TTC549 (cell line): ENCODE data around the gene PYCARD.
"Not testable (repeated sequence)": the region's sequence is repeated elsewhere in the genome, so short reads cannot be mapped to it uniquely, and the experiment has no call there.

Experiments
- FAIRE-seq: peaks from 2 replicates; lab custom pipeline; 2012; peaks lifted over from hg19 to GRCh38; lab: Jason Lieb, UNC

The PYCARD gene

DNA sequence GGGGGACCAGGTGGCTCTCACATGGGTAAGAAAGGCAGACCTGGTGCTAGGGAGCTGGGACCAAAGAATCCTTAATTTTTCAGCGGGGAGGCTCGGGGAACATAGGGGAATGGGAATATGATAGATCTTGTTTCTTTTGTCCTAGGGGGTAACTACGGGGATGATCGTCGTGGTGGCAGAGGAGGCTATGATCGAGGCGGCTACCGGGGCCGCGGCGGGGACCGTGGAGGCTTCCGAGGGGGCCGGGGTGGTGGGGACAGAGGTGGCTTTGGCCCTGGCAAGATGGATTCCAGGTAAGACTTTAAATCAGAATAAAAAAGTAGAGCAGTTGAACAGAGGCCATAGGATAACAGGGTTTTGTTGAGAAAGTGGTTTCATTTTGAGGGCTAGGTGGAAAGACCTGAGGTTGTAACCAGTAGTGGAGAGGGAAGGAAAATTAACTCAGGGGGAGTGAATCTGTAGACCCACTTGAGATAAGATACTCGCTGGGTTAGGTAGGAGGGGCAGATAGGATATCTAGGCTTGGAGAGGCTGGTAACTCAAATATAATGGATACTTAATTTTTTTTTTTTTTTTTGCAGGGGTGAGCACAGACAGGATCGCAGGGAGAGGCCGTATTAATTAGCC is 11.6 kb downstream of the PYCARD start:
- FAIRE-seq, result no peak

DNA sequence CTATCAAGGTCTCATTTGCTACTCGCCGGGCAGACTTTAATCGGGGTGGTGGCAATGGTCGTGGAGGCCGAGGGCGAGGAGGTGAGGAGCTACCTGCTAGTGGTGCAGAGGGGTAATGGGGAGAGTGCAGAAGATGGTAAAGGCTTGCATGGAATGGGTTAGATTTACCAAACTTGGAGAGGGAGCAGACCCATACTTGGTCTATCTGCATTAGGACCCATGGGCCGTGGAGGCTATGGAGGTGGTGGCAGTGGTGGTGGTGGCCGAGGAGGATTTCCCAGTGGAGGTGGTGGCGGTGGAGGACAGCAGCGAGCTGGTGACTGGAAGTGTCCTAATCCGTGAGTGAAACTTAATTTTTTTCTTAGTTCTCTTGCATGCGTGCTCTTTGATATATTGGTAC is 12.5 kb downstream of the PYCARD start:
- no peak for FAIRE-seq

DNA sequence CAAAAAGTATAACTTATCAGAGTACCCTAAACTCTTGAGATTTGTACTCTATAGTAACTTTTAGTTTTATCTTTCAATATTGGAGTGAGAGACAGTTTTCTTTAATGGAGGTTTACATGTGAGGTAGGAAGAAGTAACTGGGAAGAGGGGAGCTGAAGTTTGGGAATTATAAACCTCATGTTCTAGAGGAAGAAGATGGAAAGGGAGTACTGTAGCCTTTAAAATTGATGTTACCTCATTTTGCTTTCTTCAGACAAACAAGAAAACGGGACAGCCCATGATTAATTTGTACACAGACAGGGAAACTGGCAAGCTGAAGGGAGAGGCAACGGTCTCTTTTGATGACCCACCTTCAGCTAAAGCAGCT is 13.2 kb downstream of the PYCARD start:
- FAIRE-seq, result no peak

DNA sequence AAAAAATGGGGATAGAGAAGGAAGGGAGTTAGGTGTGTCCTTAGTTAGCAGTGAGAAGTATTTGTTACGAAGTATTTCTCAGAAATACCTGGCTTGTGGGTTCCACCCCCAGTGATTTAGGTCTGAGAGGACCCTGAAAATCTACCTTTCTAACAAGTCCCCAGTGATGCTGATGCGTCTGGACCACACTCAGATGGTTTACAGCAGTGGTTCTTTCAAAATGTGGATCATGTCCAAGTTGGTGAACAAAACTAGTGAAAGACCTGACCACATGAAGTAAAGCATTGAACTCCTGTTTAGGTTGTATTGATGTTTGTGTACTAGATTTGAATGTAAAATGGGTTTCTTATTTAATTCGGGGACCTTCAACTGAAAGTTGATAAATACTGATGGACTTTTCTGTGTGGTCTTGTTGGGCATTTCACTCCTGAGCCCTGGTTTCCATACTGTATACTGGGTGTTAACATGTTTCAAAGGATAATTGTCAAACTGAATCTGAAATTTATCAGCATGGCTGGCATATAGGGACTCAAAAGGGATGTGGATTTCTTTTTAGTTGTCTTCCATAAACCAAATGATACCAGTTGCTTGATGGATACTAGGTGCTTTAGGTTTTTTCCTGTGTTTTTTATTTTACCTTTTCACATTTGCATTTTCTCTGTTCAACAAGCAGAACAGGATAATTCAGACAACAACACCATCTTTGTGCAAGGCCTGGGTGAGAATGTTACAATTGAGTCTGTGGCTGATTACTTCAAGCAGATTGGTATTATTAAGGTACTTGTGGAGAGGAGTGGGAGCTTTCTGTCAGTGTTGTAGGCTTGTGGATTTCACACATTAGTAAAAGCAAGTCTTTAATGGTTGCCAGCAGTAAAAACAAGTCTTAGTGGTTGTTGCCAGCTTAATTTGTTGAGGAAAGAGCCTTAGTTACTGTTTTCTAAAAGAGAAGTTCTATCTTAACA is 13.8 kb downstream of the PYCARD start:
- FAIRE-seq, result no peak

DNA sequence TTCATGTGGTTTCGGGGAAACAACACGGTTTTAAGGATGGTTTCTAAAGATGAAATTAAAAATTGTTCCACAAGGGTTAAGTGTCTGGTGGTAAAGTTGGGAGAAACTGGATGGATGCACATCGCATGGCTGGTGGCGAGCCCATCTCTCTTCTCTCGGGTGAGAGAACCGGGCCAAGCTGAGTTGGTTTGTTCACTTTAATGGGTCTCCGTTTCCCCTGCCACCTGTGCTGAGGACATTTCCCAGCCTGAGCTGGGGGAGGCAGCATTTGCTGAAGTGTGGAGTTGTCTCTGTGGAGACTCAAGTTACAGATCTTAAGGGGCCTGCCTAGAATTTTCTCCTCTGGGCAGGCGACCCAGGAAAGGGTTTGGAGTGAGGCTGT is 14.8 kb downstream of the PYCARD start:
- no peak for FAIRE-seq

DNA sequence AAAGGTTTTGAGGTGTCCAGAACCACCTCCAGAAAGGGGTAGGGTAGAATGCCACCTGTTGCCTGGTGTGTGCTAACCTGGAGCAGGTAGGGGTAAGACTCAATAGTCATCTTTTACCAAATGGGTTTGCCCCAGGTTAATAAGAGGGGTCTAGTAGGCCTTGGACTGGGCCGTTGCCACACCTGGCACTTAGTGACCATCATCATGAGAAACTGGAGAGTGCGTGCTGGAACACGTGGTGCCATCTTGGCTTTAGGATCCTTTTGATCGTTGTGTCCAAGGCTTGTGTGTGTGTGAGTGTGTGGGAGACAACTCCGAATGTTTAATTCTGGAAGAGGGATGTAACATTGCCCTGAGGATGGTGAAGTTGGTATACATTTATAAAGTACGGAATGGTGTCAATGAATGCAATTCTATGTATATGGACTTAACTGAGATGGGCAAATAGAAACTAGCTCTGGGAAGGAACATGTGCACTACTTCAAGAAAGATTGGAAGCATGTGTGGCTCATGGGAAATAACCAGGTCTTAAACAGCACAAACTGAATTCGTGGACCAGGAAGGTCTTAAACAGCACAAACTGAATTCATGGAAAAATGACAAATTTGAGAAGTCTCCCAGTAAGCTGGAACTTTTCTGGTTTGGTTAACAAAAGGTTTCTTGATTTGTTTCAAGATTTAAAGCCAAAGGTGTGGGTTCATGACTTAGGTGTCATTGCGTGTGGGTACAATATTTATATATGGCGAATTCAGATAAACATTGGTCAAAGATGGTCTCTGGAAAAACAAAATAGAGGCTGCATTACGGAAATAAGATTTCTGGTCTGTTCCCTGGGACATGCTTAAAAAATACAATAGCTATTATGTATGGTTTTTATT is 15.4 kb downstream of the PYCARD start:
- no peak for FAIRE-seq

DNA sequence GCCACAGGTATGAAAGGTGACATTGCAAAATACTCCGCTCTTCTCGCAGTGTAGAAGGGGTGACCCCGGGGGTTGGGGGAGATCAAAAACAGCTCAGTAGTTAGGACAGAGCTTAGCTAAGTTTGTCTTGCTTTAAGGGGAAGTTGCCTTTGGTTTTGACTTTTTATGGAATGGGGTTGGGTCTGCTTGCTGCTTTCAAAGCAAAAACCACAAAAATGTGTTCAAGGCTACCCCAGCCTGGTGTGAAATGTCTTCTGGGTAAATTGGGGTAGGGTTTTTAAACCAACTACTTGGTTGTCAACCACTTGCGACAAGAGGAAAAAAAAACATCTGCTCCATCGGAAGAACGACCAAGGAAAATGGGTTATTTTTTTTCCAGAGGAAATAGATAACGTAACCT is 16.4 kb downstream of the PYCARD start:
- no peak for FAIRE-seq

DNA sequence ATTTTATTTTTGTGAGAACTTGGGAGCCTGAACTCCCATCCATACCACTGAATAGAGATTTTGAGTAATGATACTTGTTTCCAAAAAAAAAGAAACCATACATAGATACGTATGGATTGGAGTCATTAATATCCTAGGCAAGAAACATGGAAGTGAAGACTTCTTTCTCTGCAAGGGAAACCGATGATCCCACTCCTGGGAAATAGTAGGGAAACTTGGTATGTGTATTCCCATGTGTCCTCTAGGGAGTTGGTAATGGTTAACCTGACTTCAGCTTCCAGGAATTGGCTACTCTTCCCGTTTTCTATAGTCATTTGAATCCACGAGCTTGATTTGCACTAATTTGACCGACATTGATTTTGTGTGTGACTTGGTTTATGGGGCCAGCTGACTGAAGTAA is 17.2 kb downstream of the PYCARD start:
- FAIRE-seq, result no peak

DNA sequence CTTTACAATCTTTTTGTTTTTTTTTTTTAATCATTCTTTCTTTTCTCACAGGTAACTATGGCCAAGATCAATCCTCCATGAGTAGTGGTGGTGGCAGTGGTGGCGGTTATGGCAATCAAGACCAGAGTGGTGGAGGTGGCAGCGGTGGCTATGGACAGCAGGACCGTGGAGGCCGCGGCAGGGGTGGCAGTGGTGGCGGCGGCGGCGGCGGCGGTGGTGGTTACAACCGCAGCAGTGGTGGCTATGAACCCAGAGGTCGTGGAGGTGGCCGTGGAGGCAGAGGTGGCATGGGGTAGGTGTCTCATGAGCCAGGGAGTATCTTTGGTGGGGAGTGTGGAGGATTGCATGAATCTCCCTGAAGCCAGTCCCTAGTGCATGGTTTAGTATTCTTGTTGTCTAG is 17.7 kb downstream of the PYCARD start:
- no peak for FAIRE-seq

DNA sequence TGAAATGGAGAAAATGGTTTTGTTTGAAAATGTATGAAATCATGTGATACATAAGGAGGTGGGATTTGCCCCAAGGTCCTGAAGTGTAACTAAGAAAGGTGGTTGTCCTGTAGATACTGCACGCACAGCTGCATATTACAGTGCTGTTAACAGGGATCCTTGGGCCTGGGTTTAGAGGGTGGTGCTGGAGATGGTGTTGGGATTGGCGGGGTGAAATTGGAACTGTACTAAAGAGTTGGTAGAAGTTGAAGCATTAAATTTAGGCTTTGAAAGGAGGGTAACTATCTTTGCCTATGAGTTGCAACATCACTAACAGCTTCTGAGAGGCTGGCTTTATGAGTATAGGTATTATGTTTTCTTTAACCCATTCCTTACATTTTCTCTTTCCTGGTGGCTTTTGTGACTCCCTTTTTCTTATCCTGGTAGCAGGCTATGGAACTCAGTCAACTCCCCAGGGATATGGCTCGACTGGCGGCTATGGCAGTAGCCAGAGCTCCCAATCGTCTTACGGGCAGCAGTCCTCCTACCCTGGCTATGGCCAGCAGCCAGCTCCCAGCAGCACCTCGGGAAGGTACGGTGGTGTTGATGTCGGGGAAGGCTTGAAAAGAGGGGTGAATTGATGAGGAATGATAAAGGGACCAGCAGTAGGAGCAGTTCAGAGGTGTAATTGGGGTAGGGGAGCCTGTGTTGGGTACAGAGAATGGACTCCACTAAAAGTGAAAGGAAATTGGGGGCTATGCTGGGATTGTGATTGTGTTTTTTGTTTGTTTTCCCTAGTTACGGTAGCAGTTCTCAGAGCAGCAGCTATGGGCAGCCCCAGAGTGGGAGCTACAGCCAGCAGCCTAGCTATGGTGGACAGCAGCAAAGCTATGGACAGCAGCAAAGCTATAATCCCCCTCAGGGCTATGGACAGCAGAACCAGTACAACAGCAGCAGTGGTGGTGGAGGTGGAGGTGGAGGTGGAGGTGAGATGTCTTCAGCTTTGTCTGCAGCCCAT is 18.8 kb downstream of the PYCARD start:
- no peak for FAIRE-seq

DNA sequence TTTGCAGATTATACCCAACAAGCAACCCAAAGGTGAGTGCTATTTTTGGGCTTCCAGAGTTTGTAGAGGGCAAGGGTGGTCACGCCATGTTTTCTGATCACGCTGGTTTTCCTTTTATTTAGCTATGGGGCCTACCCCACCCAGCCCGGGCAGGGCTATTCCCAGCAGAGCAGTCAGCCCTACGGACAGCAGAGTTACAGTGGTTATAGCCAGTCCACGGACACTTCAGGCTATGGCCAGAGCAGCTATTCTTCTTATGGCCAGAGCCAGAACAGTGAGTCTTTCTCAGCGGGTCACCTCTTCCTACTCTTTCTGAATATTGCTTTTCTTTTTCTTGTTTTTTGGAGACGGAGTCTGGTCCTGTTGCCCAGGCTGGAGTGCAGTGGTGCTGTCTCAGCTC is 20.2 kb downstream of the PYCARD start:
- FAIRE-seq, result no peak

DNA sequence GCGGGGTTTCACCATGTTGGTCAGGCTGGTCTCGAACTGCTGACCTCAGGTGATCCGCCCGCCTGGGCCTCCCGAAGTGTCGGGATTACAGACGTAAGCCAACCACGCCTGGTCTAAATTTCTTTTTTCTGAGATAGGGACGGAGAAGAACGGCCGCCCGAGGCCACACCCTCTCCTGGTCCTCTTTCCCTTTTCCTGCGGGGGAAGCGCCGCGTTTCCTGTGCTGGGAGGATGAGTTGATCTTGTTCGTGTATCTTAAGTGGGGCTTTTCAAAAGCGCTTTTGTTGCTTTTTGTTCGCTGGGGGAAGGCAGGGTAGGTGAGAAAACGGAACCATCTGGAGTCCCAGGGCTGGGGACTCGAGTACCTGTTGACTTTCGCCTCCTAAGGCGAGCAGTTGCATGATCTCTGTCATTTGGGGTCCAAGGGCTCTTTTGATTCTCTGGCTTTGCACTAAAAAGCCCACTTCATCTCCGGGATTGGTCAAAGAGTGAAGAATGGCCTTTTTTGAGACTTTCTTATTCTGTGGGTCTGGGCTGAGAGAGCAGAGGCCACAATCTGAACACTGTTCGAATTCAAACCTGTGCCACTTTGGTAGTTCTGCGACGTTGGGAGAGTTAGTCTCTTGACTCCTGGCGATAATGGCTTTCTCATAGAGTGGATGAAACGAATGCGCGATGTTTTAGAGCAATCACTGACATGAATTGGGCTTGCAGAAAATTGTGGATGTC is 21.3 kb downstream of the PYCARD start:
- FAIRE-seq, result no peak

DNA sequence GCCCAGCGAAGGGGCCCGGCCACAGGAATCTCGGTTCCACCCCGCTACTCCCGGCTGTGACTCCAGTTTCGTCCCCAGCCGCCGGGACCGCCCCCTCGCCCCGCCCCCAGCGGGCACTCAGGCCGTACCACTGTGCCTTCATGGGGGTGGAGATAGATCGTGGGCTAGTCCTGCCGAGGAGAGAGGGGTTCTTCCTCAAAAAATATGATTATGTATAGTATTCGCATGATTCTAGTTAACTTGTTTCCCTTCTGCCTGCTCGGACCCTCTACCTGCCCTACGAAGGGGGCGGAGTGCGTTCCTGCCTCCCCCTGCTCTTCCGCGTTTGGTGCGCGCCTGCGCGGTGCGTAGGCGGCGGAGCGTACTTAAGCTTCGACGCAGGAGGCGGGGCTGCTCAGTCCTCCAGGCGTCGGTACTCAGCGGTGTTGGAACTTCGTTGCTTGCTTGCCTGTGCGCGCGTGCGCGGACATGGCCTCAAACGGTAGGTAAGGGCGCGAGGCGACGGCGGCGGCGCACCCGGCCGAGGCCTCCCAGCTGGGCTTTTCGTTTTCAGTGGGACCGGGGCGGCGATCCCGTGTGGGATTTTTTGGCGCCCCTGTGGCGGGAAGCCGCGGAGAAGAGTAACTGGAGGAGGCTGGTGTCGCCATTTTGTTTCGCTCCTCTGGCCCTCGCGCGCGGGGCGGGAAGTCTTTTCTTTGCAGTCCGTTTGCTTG is 22.7 kb downstream of the PYCARD start, which contains the start of gene FUS:
Gene FUS, plus strand, starts transcription at position 393 of the 713 bp plus-strand sequence. Its CDS starts 76 bp downstream, at position 469.
- FAIRE-seq, result no peak

DNA sequence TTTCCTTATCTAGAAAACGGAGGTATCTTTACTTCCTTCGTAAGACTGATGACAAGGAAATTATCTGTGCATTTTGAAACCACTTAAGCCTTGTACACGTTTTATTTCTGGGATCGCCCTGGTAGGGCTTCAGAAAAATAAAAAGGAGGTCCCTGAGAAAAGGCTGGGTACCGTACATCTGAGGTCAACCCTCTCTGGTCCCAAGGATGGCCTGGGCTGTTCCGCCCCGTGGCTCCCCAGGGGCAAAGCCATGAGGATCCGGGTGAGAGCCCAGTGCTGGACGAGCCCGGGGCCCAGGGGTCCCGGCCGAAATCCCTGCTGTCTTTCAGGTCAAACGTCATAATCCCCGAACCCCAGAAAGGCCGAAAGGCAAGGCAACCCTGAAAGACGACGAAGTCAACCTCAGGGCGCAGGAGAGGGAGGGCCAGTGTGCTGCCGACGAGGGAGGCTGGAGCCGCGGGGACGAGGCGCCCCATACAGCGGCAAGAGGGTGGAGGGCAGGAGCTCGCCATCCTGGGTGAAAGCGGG is 23.3 kb downstream of the PYCARD start:
- FAIRE-seq, result no peak

DNA sequence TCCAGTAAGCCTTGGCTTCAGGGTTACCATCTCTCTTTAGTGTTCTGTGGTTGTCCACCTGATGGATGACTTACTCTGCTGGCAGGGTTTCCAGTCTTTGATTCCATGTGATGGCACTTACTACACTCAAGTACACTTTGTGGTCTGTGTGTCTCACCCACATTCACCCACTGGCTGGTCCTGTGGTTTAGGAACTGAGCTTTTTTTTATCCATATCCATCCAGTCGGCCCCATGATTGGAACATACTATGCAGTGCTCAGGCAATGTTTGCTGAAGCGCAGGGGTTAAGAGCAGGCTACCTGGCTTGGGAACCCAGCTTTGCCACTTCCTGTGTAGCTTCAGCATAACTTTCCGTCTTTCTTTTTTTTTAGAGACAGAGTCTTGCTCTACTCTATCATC is 25.4 kb downstream of the PYCARD start:
- FAIRE-seq, result no peak

DNA sequence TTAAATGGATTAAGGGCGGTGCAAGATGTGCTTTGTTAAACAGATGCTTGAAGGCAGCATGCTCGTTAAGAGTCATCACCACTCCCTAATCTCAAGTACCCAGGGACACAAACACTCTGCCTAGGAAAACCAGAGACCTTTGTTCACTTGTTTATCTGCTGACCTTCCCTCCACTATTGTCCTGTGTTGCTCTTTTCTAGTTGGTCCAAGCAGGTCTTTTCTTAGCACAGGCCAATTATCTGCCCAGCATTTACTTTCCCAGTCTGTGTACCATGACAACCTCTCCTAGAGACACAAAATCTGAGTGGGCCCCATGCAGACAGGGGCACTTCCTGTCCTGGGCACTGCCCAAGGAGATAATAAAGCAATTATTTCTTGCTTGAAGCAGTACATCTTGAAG is 32.5 kb downstream of the PYCARD start:
- not testable (repeated sequence) for FAIRE-seq

DNA sequence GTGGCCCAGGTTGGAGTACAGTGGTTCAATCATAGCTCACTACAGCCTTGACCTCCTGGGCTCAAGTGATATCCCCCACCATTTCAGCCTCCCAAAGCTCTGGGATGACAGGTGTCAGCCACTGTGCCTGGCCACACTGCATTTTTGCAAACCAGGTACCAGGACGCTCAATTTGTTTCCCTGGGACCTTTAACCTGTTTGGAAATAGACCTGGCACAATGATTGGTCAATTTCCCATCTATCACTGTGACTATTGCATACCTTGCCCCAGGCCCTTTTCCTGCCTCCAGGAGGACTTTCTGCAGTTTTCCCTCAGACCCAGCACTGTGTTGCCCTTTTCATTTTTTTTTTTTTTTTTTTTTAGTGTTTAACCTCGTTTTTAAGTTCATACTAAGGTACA is 33.7 kb downstream of the PYCARD start:
- FAIRE-seq, result no peak

DNA sequence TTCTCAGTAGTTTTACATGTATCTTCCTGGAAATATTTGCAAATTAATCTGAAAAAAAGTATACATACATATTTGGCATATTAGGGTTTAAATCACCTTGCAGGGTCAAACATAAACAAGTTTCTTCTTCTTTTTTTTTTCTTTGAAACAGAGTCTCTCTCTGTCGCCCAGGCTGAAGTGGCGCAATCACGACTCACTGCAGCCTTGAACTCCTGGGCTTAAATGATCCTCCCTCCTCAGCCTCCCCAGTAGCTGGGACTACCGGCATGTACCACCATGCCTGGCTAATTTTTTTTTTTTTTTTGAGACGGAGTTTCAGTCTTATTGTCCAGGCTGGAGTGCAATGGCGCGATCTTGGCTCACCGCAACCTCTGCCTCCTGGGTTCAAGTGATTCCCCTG is 35.2 kb downstream of the PYCARD start:
- FAIRE-seq, result no peak

DNA sequence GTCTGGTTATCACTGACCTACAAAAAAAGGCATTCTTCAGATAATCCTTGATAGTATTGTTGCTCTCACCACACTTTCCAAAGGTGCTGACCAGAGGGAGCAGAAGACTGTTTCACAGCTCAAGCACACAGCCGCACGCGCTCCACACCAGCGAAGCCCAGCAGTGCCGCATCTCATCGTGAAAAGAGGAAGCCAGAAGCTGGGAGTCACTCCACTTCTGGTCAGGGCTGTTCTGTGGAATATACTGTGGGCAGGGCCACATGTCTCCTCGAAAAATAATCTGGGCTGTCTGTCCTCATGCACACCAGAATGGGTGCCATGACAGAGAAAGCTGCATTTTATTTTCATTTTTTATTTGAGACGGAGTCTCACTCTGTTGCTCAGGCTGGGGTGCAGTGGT is 45.4 kb downstream of the PYCARD start:
- no peak for FAIRE-seq
